Measurements from ENCODE around the gene PLK2.

- TF ChIP-seq GATA2 (IDR thresholded peaks at IDR 0.05; ENCODE audit: low read depth, low read length) = no peak
- TF ChIP-seq GATA3 (IDR thresholded peaks at IDR 0.05; ENCODE audit: low read depth, low read length) = no peak
These were observed 39.3 kb upstream of the PLK2 start for GRCh38 chr5:58499231-58499630.
